LNCAP (cell line): ENCODE data around the gene FAN1.

Source experiments
- TF ChIP-seq, protein P1 (sequence below): fragments of 450-650 bp; IDR thresholded peaks from 2 replicates; pipeline ENCODE4 v1.5.1; 2017; ENCODE audit warnings: mild to moderate bottlenecking

Gene FAN1

DNA sequence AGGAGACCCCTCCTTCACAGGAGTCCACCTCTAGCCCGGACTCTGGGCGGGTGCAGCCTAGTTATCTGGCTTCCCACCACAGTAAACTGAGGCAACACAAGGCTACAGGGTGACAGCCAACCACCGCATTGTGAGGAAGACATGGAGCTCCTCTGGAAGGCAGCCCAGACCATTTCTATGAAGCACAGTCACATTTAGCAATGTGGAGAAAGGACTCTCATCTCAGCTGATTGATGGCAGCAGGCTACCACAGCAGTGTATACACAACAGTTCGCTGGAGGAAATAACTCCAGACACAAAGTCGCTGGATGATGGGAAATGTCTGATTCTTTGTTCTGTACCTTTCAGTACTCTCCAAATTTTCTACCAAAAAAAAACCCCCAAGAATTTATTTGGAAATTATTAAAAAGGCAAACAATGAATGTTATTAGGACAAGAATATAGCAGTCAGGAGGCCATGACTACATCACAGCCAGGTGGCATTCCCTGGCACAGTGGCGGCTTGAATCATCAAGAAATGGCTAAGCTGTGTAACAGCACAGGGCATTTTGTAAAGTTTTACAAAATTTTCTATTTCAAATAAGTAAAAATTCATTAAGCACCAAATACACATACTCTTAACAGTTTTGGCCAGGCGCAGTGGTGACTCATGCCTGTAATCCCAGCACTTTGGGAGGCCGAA lies 40.1 kb downstream of the FAN1 start:
- TF ChIP-seq, protein P1, sequence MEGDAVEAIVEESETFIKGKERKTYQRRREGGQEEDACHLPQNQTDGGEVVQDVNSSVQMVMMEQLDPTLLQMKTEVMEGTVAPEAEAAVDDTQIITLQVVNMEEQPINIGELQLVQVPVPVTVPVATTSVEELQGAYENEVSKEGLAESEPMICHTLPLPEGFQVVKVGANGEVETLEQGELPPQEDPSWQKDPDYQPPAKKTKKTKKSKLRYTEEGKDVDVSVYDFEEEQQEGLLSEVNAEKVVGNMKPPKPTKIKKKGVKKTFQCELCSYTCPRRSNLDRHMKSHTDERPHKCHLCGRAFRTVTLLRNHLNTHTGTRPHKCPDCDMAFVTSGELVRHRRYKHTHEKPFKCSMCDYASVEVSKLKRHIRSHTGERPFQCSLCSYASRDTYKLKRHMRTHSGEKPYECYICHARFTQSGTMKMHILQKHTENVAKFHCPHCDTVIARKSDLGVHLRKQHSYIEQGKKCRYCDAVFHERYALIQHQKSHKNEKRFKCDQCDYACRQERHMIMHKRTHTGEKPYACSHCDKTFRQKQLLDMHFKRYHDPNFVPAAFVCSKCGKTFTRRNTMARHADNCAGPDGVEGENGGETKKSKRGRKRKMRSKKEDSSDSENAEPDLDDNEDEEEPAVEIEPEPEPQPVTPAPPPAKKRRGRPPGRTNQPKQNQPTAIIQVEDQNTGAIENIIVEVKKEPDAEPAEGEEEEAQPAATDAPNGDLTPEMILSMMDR, result no peak

DNA sequence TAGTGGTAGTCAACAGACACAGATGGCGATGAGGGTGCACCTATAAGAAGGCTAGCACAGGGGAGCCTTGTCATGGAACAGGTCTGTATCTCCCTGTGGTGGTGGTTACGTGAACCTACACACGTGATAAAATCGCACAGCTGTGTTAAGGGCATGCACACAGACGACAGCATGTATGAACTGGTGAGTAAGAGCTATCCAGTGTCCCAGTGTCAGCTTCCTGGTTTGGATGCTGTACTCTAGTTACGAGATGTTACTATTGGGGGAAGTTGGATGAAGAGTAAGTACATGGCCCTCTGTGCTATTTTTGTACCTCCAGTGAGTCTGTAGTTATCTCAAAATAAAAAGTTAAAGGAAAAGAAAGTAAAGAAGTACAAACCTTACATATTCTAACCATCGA lies 49.5 kb downstream of the FAN1 start:
- TF ChIP-seq, protein P1, result no peak

DNA sequence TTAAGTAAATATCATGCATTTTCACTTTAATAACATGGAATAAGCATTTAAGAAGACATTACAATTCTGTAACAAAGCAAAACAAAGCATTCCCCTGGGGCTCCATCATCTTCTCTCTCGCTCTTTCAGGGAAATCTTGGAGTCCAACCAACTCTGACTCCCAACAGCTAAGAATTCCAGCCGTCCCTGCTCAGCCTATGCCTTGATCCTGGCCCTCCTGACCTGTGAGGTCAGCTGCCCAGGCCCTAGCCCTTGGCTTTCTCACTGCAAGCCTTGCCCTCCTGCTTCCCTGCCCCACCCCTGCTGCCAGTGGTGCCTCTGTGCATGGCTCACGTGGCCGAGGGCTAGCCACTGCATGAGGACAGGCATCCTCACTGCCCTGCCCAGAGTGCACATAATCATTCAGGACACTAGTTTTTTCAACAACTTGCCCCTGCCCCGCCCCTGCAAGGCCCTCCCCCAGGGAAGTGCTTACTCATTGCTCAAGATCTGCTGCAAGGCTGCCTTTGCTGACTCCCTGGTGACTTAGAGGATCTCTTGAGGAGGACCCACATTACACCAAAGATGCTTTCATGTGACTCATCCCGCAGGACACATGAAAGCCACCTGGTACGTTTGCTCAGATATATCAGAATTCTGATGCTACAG lies 50.1 kb downstream of the FAN1 start:
- TF ChIP-seq, protein P1, result no peak

DNA sequence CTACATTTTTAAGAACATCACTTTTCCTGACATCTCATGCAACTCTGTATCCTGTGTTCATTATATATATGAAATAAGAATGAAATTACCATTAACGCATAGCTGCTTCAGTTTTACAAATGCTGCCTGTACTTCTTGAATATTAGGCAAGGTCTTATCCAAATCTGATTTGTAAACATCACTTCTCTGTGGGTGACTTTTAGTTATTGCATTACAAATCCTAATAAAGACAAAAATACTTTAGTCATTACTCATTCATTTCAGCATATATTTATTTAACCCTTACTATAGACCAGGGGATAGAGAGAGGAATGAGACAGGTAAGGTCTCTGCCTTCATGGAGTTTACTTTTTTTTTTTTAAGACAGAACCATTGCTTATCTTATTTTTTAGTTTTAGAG lies 51.0 kb downstream of the FAN1 start:
- TF ChIP-seq, protein P1, result no peak

DNA sequence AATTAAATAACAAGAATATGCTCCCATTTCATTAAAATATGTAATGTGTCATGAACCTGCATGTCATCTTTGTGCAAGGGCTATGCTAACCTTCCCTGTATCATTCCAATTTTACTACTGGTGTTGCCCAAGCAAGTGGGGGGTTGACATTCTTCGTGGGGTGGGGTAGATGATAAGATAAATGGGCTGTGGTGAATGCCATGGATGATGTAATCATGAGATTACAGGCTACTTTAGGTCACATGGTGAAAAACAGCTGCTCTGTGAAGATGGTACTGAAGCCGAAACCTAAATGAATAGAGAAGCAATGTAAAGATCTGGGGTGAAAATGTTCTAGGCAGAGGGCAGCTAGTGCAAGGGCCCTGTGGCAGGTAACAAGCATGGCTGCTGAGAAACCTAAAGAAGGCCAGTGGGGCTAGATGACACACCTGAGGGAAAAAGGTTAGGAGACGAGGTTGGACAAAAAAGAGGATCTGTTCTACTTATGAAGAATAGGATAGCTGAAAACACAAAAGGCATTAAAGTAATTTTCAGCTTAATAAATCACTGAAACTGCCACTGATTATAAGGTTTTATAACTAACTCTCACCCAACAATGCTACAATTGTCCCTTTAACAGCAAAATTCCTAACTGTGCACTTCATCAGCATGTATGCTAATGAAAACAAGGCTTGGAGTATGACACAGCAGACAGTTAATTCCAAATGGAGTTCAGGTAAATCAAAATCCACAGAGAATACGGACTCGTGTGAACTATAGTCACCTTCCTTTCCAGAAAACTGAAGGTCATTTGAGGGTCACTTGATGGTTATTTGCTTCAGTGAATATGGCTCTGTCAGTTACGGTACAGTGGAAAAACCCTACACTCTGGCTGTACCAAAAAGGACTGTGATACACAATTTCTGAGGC lies 52.8 kb downstream of the FAN1 start:
- TF ChIP-seq, protein P1, result no peak

DNA sequence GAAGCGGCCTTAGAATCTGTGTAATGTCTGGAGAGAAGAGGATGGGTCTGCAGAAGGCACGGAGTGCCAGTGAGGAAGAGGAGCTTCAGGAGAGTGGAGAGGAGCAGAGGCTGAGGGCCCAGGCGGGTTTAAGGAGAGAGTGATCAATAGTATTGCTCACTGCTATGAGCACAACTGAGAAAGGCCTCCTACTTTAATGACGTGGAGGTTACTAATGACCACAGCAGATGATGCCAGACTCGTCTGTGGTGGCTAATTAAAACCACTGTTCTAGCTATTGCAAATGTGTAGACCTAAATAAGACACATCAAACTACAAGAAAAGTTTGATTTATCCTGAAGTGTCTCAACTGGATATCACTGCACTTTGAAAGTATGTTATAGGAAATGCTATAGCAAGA lies 54.5 kb downstream of the FAN1 start:
- TF ChIP-seq, protein P1, result no peak

DNA sequence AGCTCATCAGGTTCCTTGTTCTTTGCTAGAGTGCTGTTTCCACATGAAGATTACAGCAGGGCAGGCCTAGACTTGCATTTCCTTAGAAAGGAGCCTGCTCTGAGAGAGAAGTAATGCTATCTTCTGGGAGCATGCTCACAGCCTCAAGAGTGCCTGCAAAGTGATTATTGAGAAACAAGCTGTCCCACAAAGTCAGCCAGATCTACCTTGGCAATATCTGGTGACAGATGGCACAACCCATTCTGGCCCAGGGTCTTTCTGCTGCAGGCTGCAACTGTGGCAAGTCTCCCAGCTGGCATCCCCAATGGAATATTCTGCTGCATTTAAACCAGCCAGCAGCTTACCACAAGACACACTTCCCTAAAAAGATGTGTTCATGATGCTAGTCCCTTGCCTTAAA lies 58.4 kb downstream of the FAN1 start:
- TF ChIP-seq, protein P1, result no peak
